WTC11 (cell line): ENCODE data around the gene ERC2. TPM values are rescaled to one million over a fixed set of nuclear protein-coding genes. Genes with fewer than 3 reads are reported as not detected.

Source experiments
- ATAC-seq: fragments of 200-7000 bp; cut with Tn5 transposase; 2 replicates; pipeline ENCODE4 v1.10.0; 2021; ENCODE audit warnings: mild to moderate bottlenecking, moderate library complexity
- CTCF ChIA-PET: fragments of 300-600 bp; sonication (Branson Sonifier 250); formaldehyde crosslinking; loops from one replicate; lab custom pipeline; 2021; ENCODE audit warnings: antibody characterized with exemption; lab: Charles Lee
- POLR2A ChIA-PET: fragments of 350-600 bp; sonication (Branson Sonifier 250); formaldehyde crosslinking; loops from one replicate; lab custom pipeline; 2021; ENCODE audit warnings: antibody characterized with exemption; lab: Charles Lee
- DNase-seq: peaks from one replicate; pipeline ENCODE4 v3.0.0; 2021; ENCODE audit warnings: low spot score
- H3K27ac Mint-ChIP-seq: 2 replicates; pipeline ENCODE4 v1.8.0; 2021; ENCODE audit warnings: mixed read lengths
- H3K27me3 Mint-ChIP-seq: 2 replicates; pipeline ENCODE4 v1.8.0; 2021; ENCODE audit warnings: low read depth, mild to moderate bottlenecking, moderate library complexity, mixed read lengths
- H3K36me3 Mint-ChIP-seq: 2 replicates; pipeline ENCODE4 v1.8.0; 2021; ENCODE audit warnings: mixed read lengths
- H3K4me1 Mint-ChIP-seq: 2 replicates; pipeline ENCODE4 v1.8.0; 2022; ENCODE audit warnings: mixed read lengths
- H3K4me3 Mint-ChIP-seq: 2 replicates; pipeline ENCODE4 v1.8.0; 2021; ENCODE audit warnings: mild to moderate bottlenecking, moderate library complexity, mixed read lengths
- H3K9me3 Mint-ChIP-seq: 2 replicates; pipeline ENCODE4 v1.8.0; 2021; ENCODE audit warnings: mixed read lengths
- ATF2 ChIP-seq: sonication (generic); formaldehyde crosslinking; IDR thresholded peaks from 2 replicates; pipeline ENCODE4 v1.8.1; 2022; ENCODE audit warnings: low read depth, missing genetic modification reagents, borderline replicate concordance
- ATF3 ChIP-seq: sonication (generic); formaldehyde crosslinking; conservative IDR thresholded peaks from 2 replicates; pipeline ENCODE4 v1.8.1; 2022; ENCODE audit warnings: mild to moderate bottlenecking, missing genetic modification reagents
- ATF6 ChIP-seq: sonication (generic); formaldehyde crosslinking; IDR thresholded peaks from 2 replicates; pipeline ENCODE4 v1.8.1; 2023; ENCODE audit warnings: mild to moderate bottlenecking, missing genetic modification reagents
- CDX4 ChIP-seq: fragments of 250-450 bp; sonication (Bioruptor Pico); IDR thresholded peaks from 2 replicates; pipeline ENCODE4 v1.9.0; 2021; ENCODE audit warnings: moderate library complexity, mild to moderate bottlenecking, inconsistent platforms, borderline replicate concordance
- CREB1 ChIP-seq: sonication (generic); formaldehyde crosslinking; IDR thresholded peaks from 2 replicates; pipeline ENCODE4 v1.8.0; 2023; ENCODE audit warnings: mild to moderate bottlenecking, missing genetic modification reagents
- CREM ChIP-seq: sonication (generic); formaldehyde crosslinking; IDR thresholded peaks from 2 replicates; pipeline ENCODE4 v1.8.1; 2022; ENCODE audit warnings: mild to moderate bottlenecking, missing genetic modification reagents, moderate library complexity
- CTCF ChIP-seq: fragments of 200-600 bp; IDR thresholded peaks from 2 replicates; pipeline ENCODE4 v1.8.0; 2022; ENCODE audit warnings: antibody characterized with exemption
- E2F5 ChIP-seq: sonication (generic); formaldehyde crosslinking; IDR thresholded peaks from 2 replicates; pipeline ENCODE4 v1.8.1; 2022; ENCODE audit warnings: mild to moderate bottlenecking, moderate library complexity, missing genetic modification reagents
- ESRRA ChIP-seq: sonication (generic); formaldehyde crosslinking; IDR thresholded peaks from 2 replicates; pipeline ENCODE4 v1.8.1; 2022; ENCODE audit warnings: mild to moderate bottlenecking, missing genetic modification reagents, borderline replicate concordance
- GABPB1 ChIP-seq: sonication (generic); formaldehyde crosslinking; IDR thresholded peaks from 2 replicates; pipeline ENCODE4 v1.8.1; 2023; ENCODE audit warnings: mild to moderate bottlenecking, missing genetic modification reagents
- HMGA2 ChIP-seq: fragments of 250-450 bp; sonication (Bioruptor Pico); IDR thresholded peaks from 2 replicates; pipeline ENCODE4 v1.4.0; 2021; ENCODE audit warnings: mild to moderate bottlenecking, moderate library complexity
- IRF2 ChIP-seq: sonication (generic); formaldehyde crosslinking; IDR thresholded peaks from 2 replicates; pipeline ENCODE4 v1.8.0; 2022; ENCODE audit warnings: low read depth, missing genetic modification reagents, borderline replicate concordance
- NFATC4 ChIP-seq: fragments of 250-450 bp; sonication (Bioruptor Pico); IDR thresholded peaks from 2 replicates; pipeline ENCODE4 v1.9.0; 2021; ENCODE audit warnings: mild to moderate bottlenecking
- OVOL2 ChIP-seq: fragments of 250-450 bp; sonication (Bioruptor Pico); IDR thresholded peaks from 2 replicates; pipeline ENCODE4 v1.9.0; 2021; ENCODE audit warnings: mild to moderate bottlenecking, borderline replicate concordance
- PREB ChIP-seq: sonication (generic); formaldehyde crosslinking; IDR thresholded peaks from 2 replicates; pipeline ENCODE4 v1.8.1; 2022; ENCODE audit warnings: mild to moderate bottlenecking, missing genetic modification reagents, moderate library complexity, borderline replicate concordance
- TP53 ChIP-seq: sonication (generic); formaldehyde crosslinking; IDR thresholded peaks from 2 replicates; pipeline ENCODE4 v1.8.1; 2023; ENCODE audit warnings: mild to moderate bottlenecking, missing genetic modification reagents
- ZBTB21 ChIP-seq: sonication (generic); formaldehyde crosslinking; IDR thresholded peaks from 2 replicates; pipeline ENCODE4 v1.8.1; 2023; ENCODE audit warnings: mild to moderate bottlenecking, missing genetic modification reagents, borderline replicate concordance
- ZMAT4 ChIP-seq: fragments of 250-450 bp; sonication (Bioruptor Pico); IDR thresholded peaks from 2 replicates; pipeline ENCODE4 v1.9.0; 2021; ENCODE audit warnings: mild to moderate bottlenecking
- ZNF263 ChIP-seq: sonication (generic); formaldehyde crosslinking; IDR thresholded peaks from 2 replicates; pipeline ENCODE4 v1.8.1; 2022; ENCODE audit warnings: low read depth, mild to moderate bottlenecking, moderate library complexity, missing genetic modification reagents
- ZNF396 ChIP-seq: fragments of 250-450 bp; sonication (Bioruptor Pico); IDR thresholded peaks from 2 replicates; pipeline ENCODE4 v1.8.0; 2021; ENCODE audit warnings: mild to moderate bottlenecking, moderate library complexity, borderline replicate concordance
- ZNF423 ChIP-seq: fragments of 250-450 bp; sonication (Bioruptor Pico); IDR thresholded peaks from 2 replicates; pipeline ENCODE4 v2.1.2; 2022; ENCODE audit warnings: mild to moderate bottlenecking, moderate library complexity
- ZNF671 ChIP-seq: fragments of 250-450 bp; sonication (Bioruptor Pico); IDR thresholded peaks from 2 replicates; pipeline ENCODE4 v1.8.0; 2021; ENCODE audit warnings: mild to moderate bottlenecking
- total RNA-seq: library from RNA; stranded (reverse); gene quantifications from 3 replicates; pipeline ENCODE4 v1.2.3, GENCODE V29; 2021

The ERC2 gene
- total RNA-seq, 1 experiment from 2014 or later = 23.5 TPM

- TF ChIP-seq ATF6 (CRISPR knock-in tag) (no peak), OVOL2 (CRISPR knock-in tag) (no peak), ATF3 (CRISPR knock-in tag) (no peak), ATF2 (CRISPR knock-in tag) (no peak), ZNF671 (no peak), ZMAT4 (CRISPR knock-in tag) (no peak), IRF2 (CRISPR knock-in tag) (no peak)
These were observed 998.2 kb downstream of the ERC2 start (continued) for GRCh38 chr3:55469957-55470526.

- no peak for TF ChIP-seq GABPB1 (CRISPR knock-in tag)
- no peak for TF ChIP-seq E2F5 (CRISPR knock-in tag)
- no peak for TF ChIP-seq ZNF671
- no peak for TF ChIP-seq CREB1 (CRISPR knock-in tag)
- TF ChIP-seq ZNF263 (CRISPR knock-in tag) = no peak
- TF ChIP-seq CTCF = no peak
- Mint-ChIP-seq H3K27me3 (peaks cover 15% of the 10 kb centered on the region), H3K4me3 (no peak overlapping the region), H3K4me1 (peaks cover 16% of the 10 kb centered on the region), H3K36me3 (no peaks in the 10 kb centered on the region), H3K9me3 (no peaks in the 10 kb centered on the region), H3K27ac (no peak overlapping the region)
- ATAC-seq = no peak
- DNase-seq = no peak
- ChIA-PET CTCF (interaction anchor here (1.8 kb wide), 1 partner anchor 17 kb away, joined by 6 read pairs; no protein-coding TSS in a partner anchor), POLR2A (no interaction called here)
These were observed 1000.0 kb downstream of the ERC2 start for GRCh38 chr3:55468251-55468650.

- H3K27ac Mint-ChIP-seq = no peak overlapping the region
- no peak for ATAC-seq
- H3K36me3 Mint-ChIP-seq = no peaks in the 10 kb centered on the region
- peaks cover 4% of the 10 kb centered on the region for H3K27me3 Mint-ChIP-seq
- CTCF ChIA-PET = no interaction called here
- no peak for DNase-seq
- peaks cover 19% of the 10 kb centered on the region for H3K4me1 Mint-ChIP-seq
- POLR2A ChIA-PET = no interaction called here
- no peak overlapping the region for H3K4me3 Mint-ChIP-seq
- no peaks in the 10 kb centered on the region for H3K9me3 Mint-ChIP-seq
- no peak for TF ChIP-seq PREB
- no peak for TF ChIP-seq ESRRA (CRISPR knock-in tag)
- TF ChIP-seq ZMAT4 (CRISPR knock-in tag) = no peak
- TF ChIP-seq CDX4 = no peak
- no peak for TF ChIP-seq HMGA2
- no peak for TF ChIP-seq ZBTB21 (CRISPR knock-in tag)
- TF ChIP-seq CREM (CRISPR knock-in tag) = no peak
- TF ChIP-seq ZNF423 (CRISPR knock-in tag) = no peak
- TF ChIP-seq ZNF396 (CRISPR knock-in tag) = no peak
- no peak for TF ChIP-seq NFATC4 (CRISPR knock-in tag)
- TF ChIP-seq TP53 (CRISPR knock-in tag) = no peak
- no peak for TF ChIP-seq ATF6 (CRISPR knock-in tag)
These were observed 1001.2 kb downstream of the ERC2 start for GRCh38 chr3:55467099-55467498.
